Prostate gland (tissue), 2 donors: ENCODE results near the gene KLF13.

ENCODE experiments used
- CTCF ChIP-seq, 4 experiments: fragments of 200-600 bp in 2 of 4; fragments of 450-650 bp in 2 of 4; sonication (generic) in 2 of 4; IDR thresholded peaks; 1 replicate in 3 of 4; 2 replicates in 1 of 4; pipeline ENCODE4 v1.5.1; 2016 to 2019; ENCODE audit warnings: antibody characterized with exemption in 4 of 4, mild to moderate bottlenecking in 2 of 4, moderate library complexity in 2 of 4
- POLR2A ChIP-seq: fragments of 450-650 bp; IDR thresholded peaks from one replicate; pipeline ENCODE4 v1.6.1; 2016; ENCODE audit warnings: antibody characterized with exemption, mild to moderate bottlenecking

GRCh38 chr15:31407851-31408250 is 81.2 kb downstream of the KLF13 start:
- no peak for TF ChIP-seq CTCF (IDR thresholded peaks at IDR 0.05)
- no peak for TF ChIP-seq POLR2A
